Muscle of back (tissue), 11 donors: ENCODE measurements around the gene PEAR1. TPM values are rescaled to one million over a fixed set of nuclear protein-coding genes. Genes with fewer than 3 reads are reported as not detected.

Experiments
- DNase-seq, 3 donors: peaks; one replicate each; pipeline versions ENCODE4 v3.0.0 to v3.0.0-alpha.2; 2013
- polyA plus RNA-seq, 10 donors: library from polyadenylated mRNA; unstranded; fragments of 120-200 nt; gene quantifications; one replicate each; pipeline ENCODE4 v1.2.1, GENCODE V29; 2013; ENCODE audit not compliant: insufficient read length in 10 of 10

Gene PEAR1
- polyA plus RNA-seq, 10 donors: 18.1 to 30.3 (median 22.0) TPM

GRCh38 chr1:156935505-156936128, 42.1 kb downstream of the PEAR1 start:
- DNase-seq: no peak

GRCh38 chr1:156936191-156936590, 42.7 kb downstream of the PEAR1 start:
- DNase-seq: no peak

GRCh38 chr1:156936721-156937220, 43.3 kb downstream of the PEAR1 start:
- no peak for DNase-seq

GRCh38 chr1:156937883-156938282, 44.4 kb downstream of the PEAR1 start:
- DNase-seq: no peak

- no peak for DNase-seq
These were observed 45.3 kb downstream of the PEAR1 start for GRCh38 chr1:156938813-156939212.

- no peak for DNase-seq
These were observed 46.3 kb downstream of the PEAR1 start for GRCh38 chr1:156939786-156940334.

- no peak for DNase-seq
These were observed 48.2 kb downstream of the PEAR1 start for GRCh38 chr1:156941675-156942074.

GRCh38 chr1:156942176-156942575, 48.7 kb downstream of the PEAR1 start:
- DNase-seq: no peak

GRCh38 chr1:156942576-156942975, 49.1 kb downstream of the PEAR1 start:
- no peak for DNase-seq

GRCh38 chr1:156943756-156944155, 50.2 kb downstream of the PEAR1 start:
- DNase-seq: no peak

GRCh38 chr1:156944268-156944667, 50.8 kb downstream of the PEAR1 start:
- no peak for DNase-seq

- DNase-seq: no peak
These were observed 51.3 kb downstream of the PEAR1 start for GRCh38 chr1:156944848-156945247.

- DNase-seq: no peak
These were observed 52.6 kb downstream of the PEAR1 start for GRCh38 chr1:156945881-156946661.

- no peak for DNase-seq
These were observed 53.6 kb downstream of the PEAR1 start for GRCh38 chr1:156947127-156947526.

GRCh38 chr1:156947818-156948525, 54.5 kb downstream of the PEAR1 start:
- no peak for DNase-seq

GRCh38 chr1:156948708-156949107, 55.2 kb downstream of the PEAR1 start:
- DNase-seq: no peak

GRCh38 chr1:156949127-156949526, 55.6 kb downstream of the PEAR1 start:
- DNase-seq: no peak

GRCh38 chr1:156951371-156951770, 57.9 kb downstream of the PEAR1 start:
- no peak for DNase-seq

- no peak for DNase-seq
These were observed 60.1 kb downstream of the PEAR1 start for GRCh38 chr1:156953571-156953970.

- DNase-seq: no peak
These were observed 62.8 kb downstream of the PEAR1 start for GRCh38 chr1:156956333-156956732.

GRCh38 chr1:156957634-156958033, 64.1 kb downstream of the PEAR1 start:
- DNase-seq: no peak

- DNase-seq: no peak
These were observed 64.8 kb downstream of the PEAR1 start for GRCh38 chr1:156958247-156958714.
